Calu3 (cell line): ENCODE data around the gene DOCK1. TPM values are rescaled to one million over a fixed set of nuclear protein-coding genes. Genes with fewer than 3 reads are reported as not detected.

Experiments
- BruUV-seq: library from RNA; stranded (reverse); fragments of 400-500 nt; replicated peaks from 2 replicates; lab custom pipeline; 2021; lab: Mats Ljungman, UMichigan
- CTCF ChIA-PET: fragments of 300-600 bp; sonication (Branson Sonifier 250); formaldehyde crosslinking; loops from one replicate; lab custom pipeline; 2022; ENCODE audit warnings: antibody characterized with exemption; lab: Charles Lee
- DNase-seq: peaks from one replicate; pipeline ENCODE4 v3.0.0; 2022
- H3K27ac Mint-ChIP-seq: one replicate; pipeline ENCODE4 v1.8.0; 2022; ENCODE audit warnings: mixed read lengths; ENCODE audit not compliant: unreplicated experiment
- H3K27me3 Mint-ChIP-seq: one replicate; pipeline ENCODE4 v1.8.0; 2022; ENCODE audit warnings: mixed read lengths; ENCODE audit not compliant: unreplicated experiment
- H3K36me3 Mint-ChIP-seq: one replicate; pipeline ENCODE4 v1.8.0; 2022; ENCODE audit warnings: mild to moderate bottlenecking, moderate library complexity, mixed read lengths; ENCODE audit not compliant: insufficient read depth, unreplicated experiment
- H3K4me1 Mint-ChIP-seq: one replicate; pipeline ENCODE4 v1.8.0; 2022; ENCODE audit warnings: mild to moderate bottlenecking, low read depth, mixed read lengths; ENCODE audit not compliant: unreplicated experiment
- H3K4me3 Mint-ChIP-seq: one replicate; pipeline ENCODE4 v1.8.0; 2022; ENCODE audit warnings: mild to moderate bottlenecking, low read depth, moderate library complexity, mixed read lengths; ENCODE audit not compliant: unreplicated experiment
- H3K9me3 Mint-ChIP-seq: one replicate; pipeline ENCODE4 v1.8.0; 2022; ENCODE audit warnings: low read depth, mixed read lengths; ENCODE audit not compliant: unreplicated experiment
- CTCF ChIP-seq: fragments of 200-600 bp; IDR thresholded peaks from one replicate; pipeline ENCODE4 v1.8.0; 2022; ENCODE audit warnings: antibody characterized with exemption; ENCODE audit not compliant: unreplicated experiment
- intact Hi-C: fragments of 100-400 bp; cut with micrococcal nuclease; formaldehyde crosslinking; loops from one replicate; pipeline ENCODE4 v1.10.0; 2022; ENCODE audit not compliant: unreplicated experiment
- total RNA-seq: library from RNA; stranded (reverse); gene quantifications from 2 replicates; pipeline ENCODE4 v1.2.3, GENCODE V29; 2022

Gene DOCK1
- total RNA-seq, 1 experiment from 2014 or later = 34.2 TPM

DNA sequence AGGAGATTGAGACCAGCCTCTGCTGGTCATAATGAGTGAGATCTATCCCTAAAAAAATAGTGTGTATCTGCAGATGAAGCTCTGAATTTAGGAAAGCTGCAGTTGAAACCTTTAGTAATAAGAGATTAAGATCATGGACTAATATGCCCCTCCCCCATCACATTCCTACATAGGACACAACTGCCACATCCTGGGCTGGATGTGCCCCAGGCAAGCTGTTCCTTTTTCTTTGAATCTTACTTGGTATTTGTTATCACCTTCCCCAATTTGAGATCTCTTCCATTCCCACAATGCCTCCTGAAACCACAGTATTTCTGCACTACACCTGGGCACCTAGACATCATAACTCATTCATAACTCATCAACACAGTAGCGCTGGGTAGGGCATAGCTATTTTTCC is 74.1 kb downstream of the DOCK1 start:
- Mint-ChIP-seq H3K4me1 (no peaks in the 10 kb centered on the region), H3K36me3 (peaks cover 5% of the 10 kb centered on the region), H3K9me3 (no peaks in the 10 kb centered on the region), H3K4me3 (no peak overlapping the region), H3K27me3 (no peaks in the 10 kb centered on the region), H3K27ac (no peak overlapping the region)
- CTCF ChIA-PET = no interaction called here
- DNase-seq = no peak
- TF ChIP-seq CTCF = no peak
- intact Hi-C loops = loop anchor here (10.0 kb wide), 1 partner anchor 75 kb away; the partner anchor contains the start of gene DOCK1
- BruUV-seq = no TSS peak

DNA sequence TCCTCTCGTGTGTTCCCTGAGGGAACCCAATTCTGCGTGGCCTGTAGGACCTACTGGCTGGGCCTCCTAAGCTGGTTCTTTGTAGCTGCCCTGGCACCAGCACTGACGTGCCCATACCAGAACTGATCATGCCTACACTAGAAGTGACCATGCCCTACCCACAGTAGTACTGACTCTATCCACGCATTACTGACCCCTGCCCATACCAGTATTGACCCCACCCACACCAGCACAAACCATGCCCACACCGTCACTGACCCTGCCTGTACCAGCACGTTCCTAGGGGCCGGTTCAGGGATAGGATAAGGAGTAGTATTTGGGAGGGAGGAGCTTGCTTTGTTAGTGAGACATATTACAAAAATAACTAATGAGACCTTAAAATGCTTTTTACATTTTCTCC is 88.0 kb downstream of the DOCK1 start:
- CTCF ChIA-PET = no interaction called here
- no peak for DNase-seq
- H3K4me1 Mint-ChIP-seq = no peaks in the 10 kb centered on the region
- no TSS peak for BruUV-seq
- H3K36me3 Mint-ChIP-seq = no peaks in the 10 kb centered on the region
- intact Hi-C loops = no loop called here
- no peak for TF ChIP-seq CTCF
- no peak overlapping the region for H3K27ac Mint-ChIP-seq
- H3K4me3 Mint-ChIP-seq = no peak overlapping the region
- H3K27me3 Mint-ChIP-seq = no peaks in the 10 kb centered on the region
- H3K9me3 Mint-ChIP-seq = no peaks in the 10 kb centered on the region

- intact Hi-C loops = no loop called here
- Mint-ChIP-seq H3K36me3 (no peaks in the 10 kb centered on the region), H3K4me1 (no peaks in the 10 kb centered on the region), H3K4me3 (no peak overlapping the region), H3K27ac (no peak overlapping the region), H3K9me3 (peaks cover 2% of the 10 kb centered on the region), H3K27me3 (no peaks in the 10 kb centered on the region)
- no peak for TF ChIP-seq CTCF
- DNase-seq = no peak
- no TSS peak for BruUV-seq
- CTCF ChIA-PET = no interaction called here
These were observed 92.8 kb downstream of the DOCK1 start for GRCh38 chr10:126997801-126998590.

DNA sequence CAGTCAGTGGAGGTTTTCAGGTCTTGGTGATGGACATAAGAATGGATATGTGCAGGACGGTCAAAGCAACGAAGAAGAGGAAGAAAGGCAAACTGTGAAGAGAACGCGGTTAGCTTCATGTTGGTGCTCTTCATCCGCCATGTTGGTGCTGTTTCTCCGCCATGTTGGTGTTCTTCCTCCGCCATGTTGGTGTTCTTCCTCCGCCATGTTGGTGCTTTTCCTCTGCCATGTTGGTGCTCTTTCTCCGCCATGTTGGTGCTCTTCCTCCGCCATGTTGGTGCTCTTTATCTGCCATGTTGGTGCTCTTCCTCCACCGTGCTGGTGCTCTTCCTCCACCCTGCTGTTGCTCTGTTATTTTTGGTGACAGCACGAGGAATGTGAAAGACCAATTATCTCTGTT is 95.4 kb downstream of the DOCK1 start:
- Mint-ChIP-seq H3K27me3 (no peaks in the 10 kb centered on the region), H3K36me3 (no peaks in the 10 kb centered on the region), H3K27ac (no peak overlapping the region), H3K4me3 (no peak overlapping the region), H3K4me1 (no peaks in the 10 kb centered on the region), H3K9me3 (peaks cover 2% of the 10 kb centered on the region)
- intact Hi-C loops = no loop called here
- DNase-seq = no peak
- CTCF ChIA-PET = no interaction called here
- no TSS peak for BruUV-seq
- TF ChIP-seq CTCF = no peak
